NCI-H2196 treated with DMSO at 0.1 percent for 48 hours (cell line): ENCODE results near the gene MGARP.
A peak's percentile ranks its signal among the peaks of the same experiment; 100 is the strongest.
"Not testable (repeated sequence)": the region's sequence is repeated elsewhere in the genome, so short reads cannot be mapped to it uniquely, and the experiment has no call there.

Experiments used
- DNase-seq: peaks from one replicate; lab custom pipeline; 2025; ENCODE audit not compliant: unreplicated experiment; lab: John Stamatoyannopoulos, UW

Gene MGARP

DNA sequence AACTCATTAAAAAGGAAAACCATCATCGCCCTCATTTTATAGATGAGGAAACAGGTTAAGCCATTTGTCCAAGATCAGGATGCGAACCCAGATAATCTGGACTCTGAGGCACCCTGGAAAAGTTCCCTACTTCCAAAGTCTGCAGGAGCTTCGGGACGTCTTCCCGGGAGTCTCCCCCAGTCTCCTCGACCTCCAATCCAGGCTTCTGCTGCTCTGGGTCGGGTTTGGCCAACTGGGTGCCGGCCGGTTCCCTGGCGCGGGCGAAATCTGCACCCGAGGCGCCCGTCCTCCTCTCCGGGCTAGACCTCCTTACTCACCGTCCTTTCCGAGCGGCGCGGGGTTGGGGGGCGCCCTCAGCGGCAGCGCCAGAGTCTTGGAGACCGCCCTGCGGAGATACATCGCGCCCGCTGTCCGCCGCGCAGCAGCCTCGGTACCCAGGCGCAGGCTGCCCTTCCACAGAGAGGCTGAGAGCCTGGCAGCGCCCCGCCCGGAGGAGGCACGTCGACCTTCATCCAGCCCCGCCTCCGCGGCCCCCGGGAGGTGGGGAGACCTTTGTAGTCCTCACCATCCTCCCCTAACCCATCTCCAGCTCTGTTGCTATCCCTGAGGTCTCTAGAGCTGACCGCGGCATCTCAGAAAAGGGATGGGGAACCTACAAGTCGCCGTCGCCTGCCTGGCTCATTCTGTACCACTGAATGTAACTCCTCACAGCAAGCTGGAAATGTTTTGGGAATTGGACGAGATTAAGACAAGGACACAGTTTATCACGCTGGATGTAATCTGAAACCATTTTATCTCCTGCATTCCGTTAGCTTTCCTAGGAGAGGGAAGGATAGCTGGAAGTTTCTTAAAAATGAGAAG, at the start of gene MGARP:
Gene MGARP, minus strand, starts transcription at position 466 of the 861 bp plus-strand sequence. Its CDS starts 67 bp downstream, at position 399.
- no peak for DNase-seq

DNA sequence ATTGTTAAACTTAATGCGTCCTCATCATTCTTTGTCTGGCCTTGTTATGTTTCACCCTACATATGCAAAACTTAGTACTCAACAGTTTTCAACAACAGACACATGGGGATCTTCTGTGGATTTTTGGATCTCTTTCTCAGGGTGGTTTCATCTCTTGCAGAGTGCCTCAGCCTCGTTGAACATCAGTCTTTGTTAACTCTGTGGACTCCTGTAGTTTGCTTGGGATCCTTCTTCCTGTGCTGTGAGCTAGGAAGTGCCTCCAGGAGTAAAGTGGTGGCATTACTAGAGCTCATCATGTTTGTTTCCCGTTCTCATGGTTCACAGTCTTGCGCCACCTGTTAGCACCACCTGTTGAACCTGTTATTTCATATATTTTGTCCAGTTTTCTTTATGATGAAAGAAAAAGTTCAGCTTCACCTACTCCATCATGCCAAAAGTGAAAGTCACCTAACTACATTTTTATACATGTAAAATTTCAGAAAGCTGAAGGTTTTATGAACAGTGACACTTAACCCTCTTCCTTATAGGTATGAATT, 49.7 kb upstream of the MGARP start:
- no peak for DNase-seq

DNA sequence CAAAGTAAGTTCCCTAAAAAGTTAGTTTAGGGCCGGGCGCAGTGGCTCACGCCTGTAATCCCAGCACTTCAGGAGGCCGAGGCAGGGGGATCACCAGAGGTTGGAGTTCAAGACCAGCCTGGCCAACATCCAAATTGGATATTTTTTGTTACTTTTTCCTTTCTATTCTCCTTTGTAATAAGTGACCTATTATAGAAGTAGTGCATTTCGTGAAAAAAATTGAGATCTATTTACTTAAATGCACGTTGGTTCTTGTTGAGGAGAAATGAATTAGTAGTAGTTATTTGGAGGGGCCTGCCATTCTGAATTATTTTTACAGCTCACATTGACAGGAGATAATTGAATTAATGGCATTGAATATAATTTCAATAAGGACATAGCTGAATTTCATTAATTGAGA, 44.6 kb upstream of the MGARP start:
- DNase-seq, result no peak

DNA sequence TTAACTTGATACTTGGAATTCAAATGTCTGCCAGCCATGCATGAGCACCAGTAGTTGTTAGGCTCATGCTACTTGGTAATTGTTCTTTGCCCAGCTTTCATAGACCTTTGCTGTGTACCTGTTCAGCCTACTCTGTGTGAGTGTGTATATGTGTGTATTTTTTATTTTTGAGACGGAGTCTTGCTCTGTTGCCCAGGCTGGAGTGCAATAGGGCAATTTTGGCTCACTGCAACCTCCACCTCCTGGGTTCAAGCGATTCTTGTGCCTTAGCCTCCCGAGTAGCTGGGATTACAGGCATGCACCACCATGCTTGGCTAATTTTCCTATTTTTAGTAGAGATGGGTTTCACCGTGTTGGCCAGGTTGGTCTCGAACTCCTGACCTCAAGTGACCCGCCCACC, 42.5 kb upstream of the MGARP start:
- not testable (repeated sequence) for DNase-seq

DNA sequence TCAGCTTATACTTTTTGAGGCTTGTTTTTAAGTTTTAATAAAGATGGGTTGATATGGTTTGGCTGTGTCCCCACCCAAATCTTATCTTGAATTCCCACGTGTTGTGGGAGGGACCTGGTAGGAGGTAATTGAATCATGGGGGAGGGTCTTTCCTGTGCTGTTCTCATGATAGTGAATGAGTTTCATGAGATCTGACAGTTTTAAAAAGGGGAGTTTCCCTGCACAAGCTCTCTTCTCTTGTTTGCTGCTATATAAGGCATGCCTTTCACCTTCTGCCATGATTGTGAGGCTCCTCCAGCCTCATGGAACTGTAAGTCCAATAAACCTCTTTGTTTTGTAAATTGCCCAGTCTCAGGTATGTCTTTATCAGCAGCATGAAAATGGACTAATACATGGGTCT, 42.0 kb upstream of the MGARP start:
- DNase-seq, result not testable (repeated sequence)

DNA sequence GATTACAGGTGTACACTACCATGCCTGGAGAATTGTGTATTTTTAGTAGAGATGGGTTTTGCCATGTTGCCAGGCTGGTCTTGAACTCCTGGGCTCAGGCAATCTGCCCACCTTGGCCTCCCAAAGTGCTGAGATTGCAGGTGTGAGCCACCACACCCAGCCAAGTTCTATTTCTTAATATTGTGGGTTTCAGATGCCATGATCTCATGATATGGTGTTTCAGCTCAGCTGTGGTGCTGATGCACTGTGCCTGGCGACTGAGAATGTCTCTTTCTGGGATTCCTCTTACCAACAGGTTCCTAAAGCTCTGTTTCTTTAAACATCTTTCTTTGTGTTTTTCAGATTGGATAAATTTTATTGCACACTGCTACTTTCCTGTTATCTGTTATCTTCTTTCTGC, 39.5 kb upstream of the MGARP start:
- no peak for DNase-seq

DNA sequence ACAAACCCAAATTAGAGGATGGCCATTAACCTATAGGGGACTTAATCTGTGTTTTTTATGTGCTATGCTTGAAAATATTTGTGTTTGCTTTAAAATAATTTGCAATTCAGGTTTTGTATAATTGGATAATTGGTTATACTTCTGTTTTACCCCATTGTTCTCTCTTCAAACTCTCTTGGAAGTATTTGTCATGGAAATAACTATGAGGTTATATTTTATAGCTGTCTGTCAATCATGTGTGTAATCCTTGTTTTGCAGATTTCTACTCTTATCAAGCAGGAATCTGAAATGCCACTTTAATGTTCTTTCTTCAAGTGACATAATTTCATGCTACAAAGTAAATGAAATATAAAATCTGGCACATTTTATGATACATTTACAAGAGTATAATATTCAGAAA, 37.6 kb upstream of the MGARP start:
- no peak for DNase-seq

DNA sequence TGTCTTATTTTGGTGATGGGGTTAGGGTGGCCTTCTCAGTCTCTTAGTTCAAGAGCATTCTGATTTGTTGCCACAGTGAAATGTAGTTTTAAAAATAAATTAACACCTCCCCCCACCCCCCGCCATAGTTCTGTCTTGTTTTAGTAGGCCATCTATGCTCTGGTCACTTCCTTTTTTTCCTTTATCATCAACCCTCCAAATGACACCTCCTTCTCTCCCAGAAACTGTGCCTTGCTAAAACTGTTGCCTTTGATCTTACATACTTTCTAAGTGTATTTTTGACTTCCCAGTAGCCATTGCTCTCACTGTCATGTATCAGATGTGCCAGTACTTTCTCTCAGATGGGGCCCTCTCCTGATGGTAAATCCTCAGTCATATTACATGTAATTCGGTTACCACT, 36.7 kb upstream of the MGARP start:
- DNase-seq, result no peak

DNA sequence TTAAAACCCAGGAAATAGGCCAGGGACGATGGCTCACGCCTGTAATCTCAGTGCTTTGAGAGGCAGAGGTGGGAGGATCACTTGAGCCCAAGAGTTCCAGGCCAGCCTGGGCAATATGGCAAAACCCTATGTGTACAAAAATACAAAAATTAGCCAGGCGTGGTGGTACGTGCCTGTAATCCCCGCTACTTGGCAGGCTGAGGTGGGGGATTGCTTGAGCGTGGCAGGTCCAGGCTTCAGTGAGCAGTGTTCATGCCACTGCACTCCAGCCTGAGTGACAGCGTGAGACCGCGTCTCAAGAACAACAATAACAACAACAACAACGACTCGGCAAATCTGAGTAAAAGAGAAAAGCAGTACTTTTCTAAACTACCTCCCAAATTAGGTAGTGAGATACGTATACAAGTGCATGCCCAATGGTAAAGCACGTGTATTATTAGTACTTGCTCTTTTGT, 35.2 kb upstream of the MGARP start:
- no peak for DNase-seq

DNA sequence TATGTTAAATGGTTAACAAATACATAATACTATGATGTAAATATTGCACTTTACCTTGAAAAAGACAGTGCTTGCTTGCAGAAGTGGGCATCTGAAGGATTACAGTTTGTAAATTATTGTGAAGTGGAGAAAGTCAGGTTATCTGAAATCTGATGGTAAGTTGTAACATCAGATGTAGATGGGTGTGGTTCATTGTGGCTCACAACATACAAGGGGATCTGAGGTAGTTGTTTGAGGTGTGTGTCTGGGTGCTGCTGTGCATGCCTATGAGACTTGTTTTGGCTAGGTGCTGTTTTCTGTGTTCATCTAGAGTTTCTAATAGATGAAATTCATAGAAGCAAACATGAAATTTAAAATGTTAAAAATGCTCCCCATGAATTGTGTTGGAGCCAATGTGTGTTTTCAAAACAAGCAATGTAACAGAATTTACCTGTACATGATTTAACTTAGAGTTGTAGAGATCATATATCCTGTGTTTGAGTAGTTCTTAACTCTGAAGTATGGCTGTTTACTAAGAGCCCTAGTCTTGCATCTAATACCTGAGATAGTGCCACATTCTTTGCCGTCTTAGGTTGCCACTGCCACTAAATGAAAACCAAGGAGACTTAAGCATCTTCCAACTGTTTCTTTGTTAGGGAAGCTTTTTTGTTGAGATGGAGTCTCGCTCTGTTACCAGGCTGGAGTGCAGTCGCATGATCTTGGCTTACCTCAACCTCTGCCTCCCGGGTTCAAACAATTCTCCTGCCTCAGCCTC, 34.2 kb upstream of the MGARP start:
- DNase-seq, result no peak

DNA sequence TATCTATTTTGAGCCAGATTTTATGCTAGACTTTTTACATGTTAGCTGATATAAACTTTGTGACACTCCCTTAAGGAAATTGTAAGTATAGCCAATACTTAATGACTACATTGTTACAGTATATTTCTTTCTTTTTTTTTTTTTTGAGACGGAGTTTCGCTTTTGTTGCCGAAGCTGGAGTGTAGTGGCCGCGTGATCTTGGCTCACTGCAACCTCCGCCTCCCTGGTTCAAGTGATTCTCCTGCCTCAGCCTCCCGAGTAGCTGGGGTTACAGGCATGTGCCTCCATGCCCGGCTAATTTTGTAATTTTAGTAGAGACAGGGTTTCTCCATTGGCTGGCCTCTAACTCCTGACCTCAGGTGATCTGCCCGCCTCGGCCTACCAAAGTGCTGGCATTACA, 33.4 kb upstream of the MGARP start:
- not testable (repeated sequence) for DNase-seq

DNA sequence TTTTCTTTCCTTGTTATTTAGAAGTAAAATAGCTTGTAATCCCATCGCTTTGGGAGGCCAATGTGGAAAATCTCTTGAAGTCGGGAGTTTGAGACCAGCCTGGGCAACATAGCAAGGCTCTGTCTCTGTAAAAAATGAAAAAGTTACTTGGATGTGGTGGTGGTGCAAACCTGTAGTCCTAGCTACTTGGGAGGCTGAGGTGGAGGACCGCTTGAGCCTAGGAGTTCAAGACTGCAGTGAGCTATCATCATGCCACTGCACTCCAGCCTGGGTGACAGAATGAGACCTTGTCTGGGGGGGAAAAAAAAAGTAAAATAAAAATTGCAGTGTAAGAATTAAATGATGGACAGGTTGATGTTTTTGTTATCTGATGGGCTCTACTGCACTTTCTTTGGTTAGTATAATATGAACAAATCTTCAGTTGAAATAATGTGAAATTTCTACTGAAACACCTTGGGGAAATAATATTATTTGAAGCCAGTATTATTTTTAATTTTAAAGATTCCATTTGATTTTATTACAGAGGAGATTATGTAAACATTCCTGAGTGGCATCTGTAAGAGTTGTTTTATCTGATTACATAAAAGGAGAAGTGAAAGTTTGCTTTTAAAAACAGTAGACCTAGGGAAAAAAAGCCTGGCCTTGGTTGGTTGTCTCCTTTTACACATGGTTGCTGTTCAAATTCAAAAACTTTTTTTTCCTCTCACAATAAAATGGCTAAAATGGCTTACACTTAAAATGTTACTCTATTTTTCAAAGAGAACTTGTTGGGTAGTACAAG, 32.7 kb upstream of the MGARP start:
- no peak for DNase-seq

DNA sequence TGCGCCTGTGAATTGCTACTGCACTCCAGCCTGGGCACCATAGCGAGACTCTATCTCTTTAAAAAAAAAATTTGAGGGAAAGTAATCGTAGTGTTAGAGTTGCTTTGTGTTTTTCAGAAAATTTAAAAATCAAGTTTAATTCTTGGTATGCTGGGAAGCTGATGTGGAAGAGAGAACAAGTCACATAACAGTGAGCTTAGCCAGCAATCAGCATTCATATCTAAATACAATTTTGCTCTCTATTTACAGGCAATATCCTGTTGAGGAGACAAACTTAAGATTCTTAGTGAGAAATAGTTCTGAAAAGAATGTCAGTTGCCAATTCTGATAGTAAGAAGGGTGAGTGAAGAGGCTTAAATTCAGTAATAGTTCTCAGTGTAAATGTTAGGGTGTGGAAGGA, 31.9 kb upstream of the MGARP start:
- no peak for DNase-seq

DNA sequence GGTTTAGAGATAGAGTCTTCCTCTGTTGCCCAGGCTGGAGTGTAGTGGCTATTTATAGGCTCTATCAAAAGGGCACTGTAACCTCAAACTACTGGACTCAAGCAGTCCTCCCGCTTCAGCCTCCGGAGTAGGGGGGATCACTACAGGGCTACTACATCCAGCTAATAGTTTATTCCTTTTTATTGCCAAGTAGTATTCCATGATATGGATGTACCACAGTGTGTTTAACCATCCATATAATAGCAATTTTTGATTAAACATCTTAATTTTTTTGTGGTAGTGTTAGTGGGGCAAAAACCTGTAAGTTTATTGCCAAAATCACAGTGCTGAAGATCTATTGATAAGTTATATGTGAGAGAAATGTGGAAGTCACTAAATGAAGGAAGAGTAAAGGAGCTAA, 24.9 kb upstream of the MGARP start:
- no peak for DNase-seq

DNA sequence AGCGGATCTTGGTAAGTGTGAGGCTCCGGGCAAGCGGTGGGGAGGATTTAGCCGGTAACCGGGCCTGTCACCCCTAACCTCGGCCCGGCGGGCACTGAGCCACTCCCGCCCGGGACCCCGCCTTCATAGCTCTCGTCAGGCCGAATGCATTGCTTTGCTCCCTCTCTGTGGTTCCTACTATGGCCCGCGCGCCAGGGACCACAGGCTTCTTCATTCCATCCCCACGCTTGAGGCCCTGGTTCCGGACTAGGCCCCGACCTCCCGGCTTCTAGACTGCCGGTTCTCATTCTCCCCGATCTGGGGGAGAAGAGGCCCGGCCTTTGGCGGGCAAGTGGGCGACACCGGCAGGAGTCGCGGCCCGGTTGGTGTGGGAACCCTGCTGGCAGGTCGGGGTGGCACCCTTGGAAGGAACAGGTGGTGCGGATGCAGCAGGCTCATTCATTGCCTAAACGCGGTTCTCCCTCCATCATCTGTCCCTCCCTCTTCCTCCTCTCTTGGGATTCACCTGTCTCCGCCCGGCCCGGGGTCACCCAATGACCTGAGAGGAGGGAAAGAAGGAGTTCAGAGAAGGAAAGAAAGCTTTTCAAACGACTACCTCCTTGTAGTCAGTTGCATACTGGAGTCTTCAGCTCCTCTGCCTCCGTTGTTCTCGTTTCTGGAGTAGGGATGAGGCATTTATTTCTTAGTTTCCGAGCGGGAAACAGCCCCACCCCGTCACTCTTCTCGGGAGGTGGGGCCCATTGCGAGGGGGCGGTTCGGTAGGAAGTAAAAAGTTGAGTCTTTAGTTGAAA, 22.0 kb upstream of the MGARP start, which contains the start of gene NDUFC1:
Gene NDUFC1, minus strand, starts transcription at position 657 of the 791 bp plus-strand sequence. CDS start 6,679 bp downstream, outside the sequence.
- DNase-seq, result no peak

DNA sequence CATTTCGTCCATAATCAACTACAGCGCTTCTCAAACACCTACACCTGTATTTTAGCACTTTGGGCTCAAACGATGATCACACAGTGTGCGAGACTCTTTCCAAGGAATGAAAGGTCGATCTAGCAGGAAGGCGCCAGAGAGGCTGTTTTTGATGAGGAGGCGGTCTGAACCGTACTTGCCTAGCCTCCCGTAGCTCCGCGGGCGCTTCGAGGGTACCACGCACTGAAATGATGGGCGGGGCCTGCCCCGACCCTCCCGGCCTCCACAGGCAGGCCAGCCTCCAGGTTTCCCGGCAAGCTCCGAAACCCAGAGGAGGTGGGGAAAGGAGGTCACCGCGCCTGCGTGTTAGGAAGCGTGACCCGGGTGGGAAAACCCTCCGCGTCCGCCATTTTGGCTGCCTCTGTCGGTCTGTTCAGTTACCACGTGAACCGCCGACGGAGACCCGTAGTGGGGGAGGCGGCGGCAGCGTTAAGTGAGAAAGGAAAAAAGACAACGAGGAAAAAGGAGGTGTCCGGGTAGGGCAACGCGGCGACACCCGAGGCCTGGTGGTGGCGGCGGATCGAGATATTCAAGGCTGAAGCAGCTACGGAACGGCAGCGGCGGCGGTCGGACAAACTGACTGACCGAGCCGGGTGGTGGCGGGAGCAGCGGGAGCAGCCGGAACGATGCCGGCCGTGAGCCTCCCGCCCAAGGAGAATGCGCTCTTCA, 21.2 kb upstream of the MGARP start, which contains the start of gene NAA15:
Gene NAA15, plus strand, starts transcription at position 393 of the 708 bp plus-strand sequence. Its CDS starts 273 bp downstream, at position 666.
- peak; percentile 78 for DNase-seq

DNA sequence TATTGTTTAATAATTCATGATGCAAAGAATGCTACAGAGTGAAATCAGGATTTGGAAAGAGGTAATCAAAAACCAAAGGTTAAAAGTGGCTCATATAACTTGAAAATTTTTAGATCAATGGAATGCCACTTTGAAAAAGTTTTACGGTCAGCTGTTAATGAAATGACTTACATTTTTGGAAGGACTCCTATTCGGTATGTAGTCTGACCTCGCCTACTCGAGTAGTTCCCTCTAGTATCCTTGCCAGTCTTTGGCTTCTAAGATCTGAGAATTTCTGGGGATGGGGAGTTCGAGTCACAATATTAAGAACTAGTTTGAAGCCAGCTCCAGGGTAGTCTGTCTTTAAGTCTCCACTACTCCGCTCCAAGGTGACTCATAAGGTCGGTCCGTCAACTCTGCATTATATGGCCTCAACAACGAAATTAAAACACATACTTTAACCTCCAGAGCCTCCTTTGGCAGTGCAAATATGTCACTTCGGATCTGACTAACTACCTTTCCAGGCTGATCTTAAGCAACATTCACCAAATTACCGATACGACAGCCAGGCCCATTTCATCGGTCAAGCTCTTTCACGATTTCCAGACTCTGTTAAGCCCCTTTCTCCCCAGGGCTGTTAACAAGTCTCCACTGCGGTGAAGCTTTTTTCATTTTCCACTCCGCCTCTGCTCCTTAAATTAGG, 20.5 kb upstream of the MGARP start:
- no peak for DNase-seq

DNA sequence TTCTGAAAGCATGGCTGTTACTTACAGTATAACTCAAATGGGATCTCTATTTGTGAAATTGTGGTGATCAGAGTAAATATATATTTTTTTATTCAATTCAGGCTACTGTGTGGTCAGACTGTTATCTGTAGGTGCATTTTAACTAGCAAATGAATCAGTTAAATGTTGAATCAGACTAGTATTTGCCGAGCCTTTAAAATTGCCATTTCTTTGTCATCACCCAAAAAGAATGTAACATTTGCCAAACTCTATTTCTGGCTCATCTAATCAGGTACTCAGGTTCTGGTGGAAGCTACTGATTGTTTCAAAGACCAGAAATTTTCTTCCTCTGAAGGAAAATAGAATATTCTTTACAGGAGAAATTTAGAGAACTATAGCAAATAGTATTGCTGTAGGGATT, 19.5 kb upstream of the MGARP start:
- DNase-seq, result no peak

DNA sequence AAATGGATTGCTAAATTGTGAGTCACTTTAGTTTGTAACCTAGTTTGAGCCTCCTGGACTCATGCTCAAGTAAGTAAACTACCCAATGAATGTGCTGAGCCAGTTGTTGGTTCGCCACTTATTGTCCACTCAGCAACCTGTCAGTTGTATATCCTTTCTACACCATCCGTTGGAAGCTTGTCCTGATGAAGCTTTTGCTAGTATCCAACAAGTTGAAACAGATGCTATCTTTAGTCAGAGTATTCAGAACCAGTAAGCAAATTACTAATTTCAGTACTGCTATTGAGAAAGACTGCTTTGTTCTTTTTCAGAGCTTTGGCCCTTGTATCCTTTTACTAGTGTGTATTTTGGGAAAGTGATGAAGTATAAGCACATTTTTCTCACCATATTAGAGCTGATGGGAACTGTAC, 17.0 kb upstream of the MGARP start:
- no peak for DNase-seq
